HG03575 (cell line): ENCODE data around the gene ADGRB3.
"Not testable (repeated sequence)": the region's sequence is repeated elsewhere in the genome, so short reads cannot be mapped to it uniquely, and the experiment has no call there.

Source experiments
- ATAC-seq: cut with Tn5 transposase; IDR thresholded peaks from one replicate; pipeline ENCODE4 v1.9.1; 2021; ENCODE audit not compliant: unreplicated experiment, insufficient number of reproducible peaks, low FRiP score; ENCODE audit errors: extremely low read depth

ADGRB3 gene

DNA sequence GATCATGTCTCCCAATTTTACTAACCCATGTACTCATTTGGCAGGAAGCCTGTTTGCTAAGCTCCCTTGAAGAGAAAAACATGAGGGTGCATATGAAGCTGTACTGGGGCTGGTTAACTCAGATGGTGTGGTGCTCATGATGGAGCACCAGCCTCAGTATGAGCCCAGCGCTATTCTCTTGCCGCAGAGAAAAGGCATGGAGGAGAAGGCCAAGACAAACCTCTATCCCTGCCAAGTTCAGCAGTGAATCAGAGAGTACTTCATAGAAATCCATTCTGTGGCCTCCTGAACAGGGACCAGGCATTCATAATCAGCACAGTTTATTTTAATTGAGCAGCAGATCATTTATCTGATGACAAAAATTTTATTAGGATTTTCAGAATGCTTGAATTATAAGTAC is 763.6 kb downstream of the ADGRB3 start:
- ATAC-seq = no peak

DNA sequence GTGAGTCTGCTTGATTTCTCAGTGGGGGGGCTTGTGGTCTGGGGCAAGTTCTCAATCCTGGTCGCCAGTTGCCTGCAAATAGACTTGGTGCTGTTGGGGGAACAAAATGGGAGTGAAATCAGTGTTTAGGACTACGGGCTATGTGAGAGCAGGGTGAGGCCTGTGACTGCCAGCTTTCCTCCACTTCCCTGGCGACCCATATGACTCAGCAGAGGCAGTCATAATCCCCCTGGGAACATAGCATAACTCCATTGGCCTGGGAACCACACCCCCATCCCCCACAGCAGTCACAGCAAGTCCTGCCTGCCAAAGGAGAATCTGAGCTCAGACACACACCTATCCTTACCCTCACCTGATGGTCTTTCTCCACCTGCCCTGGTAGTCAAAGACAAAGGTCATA is 773.8 kb downstream of the ADGRB3 start:
- no peak for ATAC-seq

DNA sequence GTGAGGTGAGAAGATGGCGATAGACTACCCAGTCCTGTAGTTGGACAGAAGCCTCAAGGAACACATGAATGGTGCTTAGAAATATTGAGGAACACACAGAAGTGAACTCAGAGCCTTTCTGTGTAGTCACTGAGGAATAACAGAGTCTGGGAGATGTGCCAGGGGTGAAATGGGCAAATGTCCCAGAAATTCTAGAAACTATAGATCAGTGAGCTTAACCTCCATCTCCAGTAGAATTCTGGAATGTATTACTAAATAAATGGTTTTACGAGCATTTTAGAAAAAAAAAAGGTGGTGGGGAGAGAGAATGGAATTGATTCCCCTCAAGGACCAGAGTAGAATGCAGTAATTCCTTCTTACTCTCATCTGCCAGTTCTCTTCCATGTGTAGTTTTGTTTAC is 781.7 kb downstream of the ADGRB3 start:
- ATAC-seq = no peak

DNA sequence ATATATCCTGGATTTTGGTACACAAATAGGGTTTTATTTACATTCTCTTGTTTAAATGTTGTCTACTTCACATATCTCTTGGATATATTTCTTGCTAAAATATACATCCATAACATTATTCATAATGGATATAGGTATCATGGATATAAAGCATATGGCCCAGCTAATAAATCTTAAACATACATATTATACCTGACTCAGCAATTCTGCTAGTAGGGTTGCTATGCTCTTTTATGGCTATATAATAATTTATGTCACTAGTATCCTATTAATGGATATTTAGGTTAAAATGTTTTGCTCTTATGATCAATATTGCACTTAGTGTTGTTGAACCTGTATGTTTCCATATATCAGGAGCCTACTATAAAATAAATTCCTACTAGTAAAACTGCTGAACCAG is 786.2 kb downstream of the ADGRB3 start:
- no peak for ATAC-seq

DNA sequence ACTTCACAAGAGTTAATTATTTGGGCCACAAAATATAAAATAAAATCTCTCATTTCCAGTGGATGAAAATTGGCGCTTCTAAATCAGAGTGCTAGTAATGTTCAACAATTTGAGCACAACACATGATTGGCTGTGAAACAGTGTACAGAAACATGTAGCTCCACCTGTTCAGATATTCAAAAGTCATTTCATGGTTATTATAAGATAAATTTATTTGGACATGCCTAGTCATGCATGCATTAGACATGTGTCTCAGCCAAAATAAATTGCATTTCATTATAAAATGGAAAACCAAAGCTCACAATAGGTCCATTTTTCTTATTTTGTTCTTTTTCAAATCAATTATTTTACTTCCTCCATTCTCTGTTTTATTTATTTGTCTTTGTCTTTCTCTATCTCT is 786.9 kb downstream of the ADGRB3 start:
- no peak for ATAC-seq

DNA sequence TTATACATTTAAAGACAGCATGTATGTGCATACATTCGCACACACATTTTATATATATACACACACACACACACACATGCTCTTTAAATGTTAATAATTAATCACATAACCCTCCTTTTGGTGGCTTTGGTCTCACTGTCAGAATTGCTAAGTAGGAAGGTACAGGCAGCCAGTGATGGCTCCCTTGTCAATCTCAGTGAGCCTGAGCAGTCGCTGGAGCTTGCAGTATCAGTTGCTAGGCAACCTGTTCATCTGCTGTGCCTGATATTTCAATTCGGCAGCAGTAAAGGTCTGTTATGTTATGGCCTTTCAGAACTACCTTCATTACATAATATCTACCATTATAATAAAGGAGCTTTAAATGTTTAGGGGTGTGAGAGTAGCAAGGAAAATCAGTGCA is 787.4 kb downstream of the ADGRB3 start:
- ATAC-seq = no peak

DNA sequence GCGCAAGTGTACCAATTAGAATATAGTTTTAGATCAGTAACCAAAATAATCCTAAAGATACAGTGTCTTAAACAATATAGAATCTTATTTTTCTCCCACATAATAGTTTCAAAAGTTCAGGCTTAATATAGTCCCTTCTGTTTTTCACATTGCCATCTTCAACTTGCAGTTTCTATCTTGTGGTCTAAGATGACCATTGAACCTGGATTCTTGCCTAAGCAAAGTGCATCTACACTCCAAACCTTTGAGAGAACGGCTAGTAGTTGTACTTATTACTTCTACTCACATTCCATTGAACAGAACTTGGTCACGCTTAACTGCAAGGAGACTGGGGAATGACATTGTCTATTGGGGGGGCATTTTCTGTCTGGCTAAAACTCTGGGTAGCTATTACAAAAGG is 788.7 kb downstream of the ADGRB3 start:
- ATAC-seq = no peak

DNA sequence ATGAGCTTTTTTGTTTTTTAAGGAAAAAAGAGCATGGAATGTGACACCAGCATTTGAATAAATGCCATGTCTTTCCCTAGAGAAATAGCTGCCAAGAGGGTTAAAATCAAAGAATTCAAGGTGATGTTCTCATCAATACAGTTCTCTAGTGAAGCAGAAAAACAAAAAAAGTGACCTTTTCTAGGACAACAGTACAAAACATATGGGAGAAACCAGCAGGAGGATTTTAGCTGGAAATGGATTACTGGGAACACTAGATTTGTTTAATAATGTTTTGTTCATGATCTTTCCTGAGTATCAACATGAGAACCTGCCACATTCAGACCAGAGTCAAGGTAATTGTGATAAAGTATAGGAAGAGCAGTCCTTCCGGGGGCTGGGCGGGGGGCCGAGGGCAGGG is 789.5 kb downstream of the ADGRB3 start:
- ATAC-seq = no peak

DNA sequence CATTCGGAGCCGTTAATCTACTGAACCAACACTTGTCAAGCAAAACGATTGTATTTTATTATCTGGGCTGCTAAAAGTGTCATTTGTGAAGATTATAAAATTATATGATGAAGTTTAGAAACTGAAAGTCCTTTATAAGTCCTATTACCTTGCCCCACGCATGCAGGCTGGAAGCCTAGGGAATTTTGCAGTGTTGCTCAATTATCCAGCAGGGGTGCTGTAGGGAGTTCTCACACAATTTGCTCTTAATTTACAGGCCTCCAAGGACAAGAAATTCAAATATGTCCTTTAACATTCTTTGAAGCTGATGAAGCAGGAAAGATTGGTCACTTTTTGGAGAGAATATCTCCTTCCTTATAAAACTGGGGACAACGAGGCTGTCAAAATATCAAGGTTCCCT is 792.8 kb downstream of the ADGRB3 start:
- ATAC-seq = no peak

DNA sequence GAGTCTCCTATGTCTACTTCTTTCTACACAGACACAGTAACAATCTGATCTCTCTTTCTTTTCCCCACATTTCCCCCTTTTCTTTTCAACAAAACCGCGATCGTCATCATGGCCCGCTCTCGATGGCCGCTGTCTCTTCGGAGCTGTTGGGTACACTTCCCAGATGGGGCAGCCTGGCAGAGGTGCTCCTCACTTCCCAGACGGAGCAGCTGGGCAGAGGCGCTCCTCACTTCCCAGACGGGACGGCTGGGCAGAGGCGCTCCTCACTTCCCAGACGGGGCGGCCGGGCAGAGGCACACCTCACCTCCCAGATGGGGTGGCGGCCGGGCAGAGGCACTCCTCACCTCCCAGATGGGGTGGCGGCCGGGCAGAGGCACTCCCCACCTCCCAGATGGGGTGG is 797.1 kb downstream of the ADGRB3 start:
- ATAC-seq = not testable (repeated sequence)

DNA sequence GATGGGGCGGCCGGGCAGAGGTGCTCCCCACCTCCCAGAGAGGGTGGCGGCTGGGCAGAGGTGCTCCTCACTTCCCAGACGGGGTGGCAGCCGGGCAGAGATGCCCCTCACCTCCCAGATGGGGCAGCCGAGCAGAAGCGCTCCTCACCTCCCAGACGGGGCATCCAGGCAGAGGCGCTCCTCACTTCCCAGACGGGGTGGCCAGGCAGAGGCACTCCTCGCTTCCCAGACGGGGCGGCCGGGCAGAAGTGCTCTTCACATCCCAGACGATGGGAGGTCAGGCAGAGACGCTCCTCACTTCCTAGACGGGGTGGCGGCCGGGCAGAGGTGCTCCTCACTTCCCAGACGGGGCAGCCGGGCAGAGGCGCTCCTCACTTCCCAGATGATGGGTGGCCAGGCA is 798.0 kb downstream of the ADGRB3 start:
- not testable (repeated sequence) for ATAC-seq

DNA sequence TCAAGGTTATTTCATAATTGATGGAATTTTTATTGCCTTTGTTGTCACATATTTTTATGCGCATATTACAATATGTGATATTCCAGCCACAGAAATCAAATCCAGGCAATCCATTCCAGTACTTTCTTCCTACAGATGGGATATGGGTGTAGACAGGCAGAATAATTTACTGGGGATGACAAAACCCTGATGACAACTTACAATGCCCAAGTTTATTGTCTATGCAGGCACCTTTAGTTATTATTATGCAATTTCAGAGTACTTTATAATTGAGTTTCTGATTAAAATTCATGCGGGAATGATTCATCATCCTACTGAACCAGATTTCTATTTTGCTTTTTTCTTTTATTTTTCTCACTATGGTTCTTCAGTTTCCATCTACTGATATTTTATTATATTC is 803.0 kb downstream of the ADGRB3 start:
- ATAC-seq = no peak
